Measurements from ENCODE around the gene DMGDH. TPM values are rescaled to one million over a fixed set of nuclear protein-coding genes. Genes with fewer than 3 reads are reported as not detected.

Gene DMGDH
- total and polyA plus RNA-seq, 2 donors (not counting 3 experiments of a cell fraction or from before 2014, with no cell fraction given) = 0.11 TPM; not detected in 1

- TF ChIP-seq EZH2 (IDR thresholded peaks at IDR 0.05; ENCODE audit: borderline replicate concordance, low read depth, low read length, severe bottlenecking) = no peak
- TF ChIP-seq CTCF (IDR thresholded peaks at IDR 0.05; ENCODE audit: extremely low read depth in 1 of 2, insufficient read depth in 1 of 2, low read depth in 1 of 2, low read length in 2 of 2) = no peak
- TF ChIP-seq FOS (IDR thresholded peaks at IDR 0.05; ENCODE audit: borderline replicate concordance, insufficient read depth, low read length) = no peak
- no peak for TF ChIP-seq POLR2A (IDR thresholded peaks at IDR 0.05; ENCODE audit: low read depth, low read length)
- TF ChIP-seq MAX (IDR thresholded peaks at IDR 0.05; ENCODE audit: insufficient read depth, insufficient read length) = no peak
- no peak for TF ChIP-seq MYC (IDR thresholded peaks at IDR 0.05; ENCODE audit: low read depth, low read length)
- no peak for TF ChIP-seq GATA2 (IDR thresholded peaks at IDR 0.05; ENCODE audit: insufficient read depth, insufficient read length, low read depth, low read length)
- TF ChIP-seq JUN (IDR thresholded peaks at IDR 0.05; ENCODE audit: borderline replicate concordance, insufficient read depth, insufficient read length, low read depth) = no peak
- TF ChIP-seq POLR2AphosphoS5 (IDR thresholded peaks at IDR 0.05; ENCODE audit: insufficient read depth, low read depth, low read length) = no peak
- DNase-seq (ENCODE audit: low read depth, low spot score) = no peak
- no peaks in the 10 kb centered on the region for H3K9me1 ChIP-seq (replicated peaks; ENCODE audit: control insufficient read depth, extremely low read depth, insufficient read depth, low read length)
- H3K9ac ChIP-seq (replicated peaks; ENCODE audit: extremely low read depth, insufficient read depth, low read length) = no peak overlapping the region
- no peaks in the 10 kb centered on the region for H3K79me2 ChIP-seq (ENCODE audit: control insufficient read depth, insufficient read depth, low read length)
- H3K27me3 ChIP-seq (ENCODE audit: control insufficient read depth in 2 of 2, insufficient read depth in 2 of 2, low read length in 2 of 2) = peaks cover 19 to 23% of the 10 kb centered on the region in 2 experiments
- no peak overlapping the region for H2AFZ ChIP-seq (ENCODE audit: low read depth, low read length)
- H3K4me1 ChIP-seq (ENCODE audit: control insufficient read depth, extremely low read depth, insufficient read depth, low read length) = no peaks in the 10 kb centered on the region
- intact Hi-C loops (cut with micrococcal nuclease) (no loop called here), dilution Hi-C loops (cut with MboI; ENCODE audit: extremely low pct_ligation_motif_present, low sequenced_read_pairs) (no loop called here)
- no TSS peak for BruUV-seq (replicated peaks)
- H3K4me3 ChIP-seq (replicated peaks in 1 of 3; ENCODE audit: insufficient read depth in 1 of 3, low read depth in 1 of 3, low read length in 3 of 3) = no peak overlapping the region
- FAIRE-seq = no peak
- H3K36me3 ChIP-seq (ENCODE audit: control insufficient read depth in 2 of 2, extremely low read depth in 1 of 2, insufficient read depth in 2 of 2, low read length in 2 of 2) = no peaks in the 10 kb centered on the region
- ChIA-PET CTCF (no interaction called here), POLR2A (no interaction called here)
- no peaks in the 10 kb centered on the region for H4K20me1 ChIP-seq (replicated peaks; ENCODE audit: control insufficient read depth, extremely low read depth, insufficient read depth, low read length)
- no peak overlapping the region for H3K27ac ChIP-seq (ENCODE audit: insufficient read depth, low read depth, low read length)
- no peak overlapping the region for H3K4me2 ChIP-seq (ENCODE audit: insufficient read depth, low read length)
- H3K9me3 ChIP-seq (replicated peaks; ENCODE audit: control insufficient read depth, insufficient read depth, low read length) = no peaks in the 10 kb centered on the region
Measured at GRCh38 chr5:79002374-79002773, 67.1 kb downstream of the DMGDH start.
